Neural crest cell (in vitro differentiated cells): ENCODE results near the gene FATE1. TPM values are rescaled to one million over a fixed set of nuclear protein-coding genes. Genes with fewer than 3 reads are reported as not detected.
A peak's percentile ranks its signal among the peaks of the same experiment; 100 is the strongest.

Source experiments
- DNase-seq: peaks from one replicate; pipeline ENCODE4 v3.0.0; 2021; ENCODE audit warnings: low read depth, mixed read lengths, low spot score
- H3K27ac Mint-ChIP-seq: one replicate; pipeline ENCODE4 v1.8.0; 2021; ENCODE audit warnings: mild to moderate bottlenecking, mixed read lengths; ENCODE audit not compliant: unreplicated experiment
- H3K27me3 Mint-ChIP-seq: 2 replicates; pipeline ENCODE4 v1.8.0; 2021; ENCODE audit warnings: low read depth, mild to moderate bottlenecking, mixed read lengths
- H3K36me3 Mint-ChIP-seq: 2 replicates; pipeline ENCODE4 v1.8.0; 2021; ENCODE audit warnings: low read depth, mild to moderate bottlenecking, mixed read lengths
- H3K4me1 Mint-ChIP-seq: 2 replicates; pipeline ENCODE4 v1.8.0; 2021; ENCODE audit warnings: mixed read lengths
- H3K4me3 Mint-ChIP-seq: one replicate; pipeline ENCODE4 v1.8.0; 2021; ENCODE audit warnings: mild to moderate bottlenecking, mixed read lengths
- H3K9me3 Mint-ChIP-seq: 2 replicates; pipeline ENCODE4 v1.8.0; 2021; ENCODE audit warnings: mixed read lengths
- long read RNA-seq: library from polyadenylated mRNA; unstranded; transcript quantifications from one replicate; pipeline ENCODE4 v2.0.0, GENCODE V29; 2020
- total RNA-seq: library from RNA; stranded (reverse); gene quantifications from 2 replicates; pipeline ENCODE4 v1.2.1, GENCODE V29; 2021
- TF ChIP-seq, protein P1 (sequence below): fragments of 200-600 bp; sonication (generic); conservative IDR thresholded peaks from 2 replicates; pipeline ENCODE4 v1.5.0; 2021; ENCODE audit warnings: antibody characterized with exemption, mild to moderate bottlenecking

Gene FATE1, protein sequence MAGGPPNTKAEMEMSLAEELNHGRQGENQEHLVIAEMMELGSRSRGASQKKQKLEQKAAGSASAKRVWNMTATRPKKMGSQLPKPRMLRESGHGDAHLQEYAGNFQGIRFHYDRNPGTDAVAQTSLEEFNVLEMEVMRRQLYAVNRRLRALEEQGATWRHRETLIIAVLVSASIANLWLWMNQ
- total RNA-seq, result not detected in 2 replicates
- long read RNA-seq, result 0 reads

DNA sequence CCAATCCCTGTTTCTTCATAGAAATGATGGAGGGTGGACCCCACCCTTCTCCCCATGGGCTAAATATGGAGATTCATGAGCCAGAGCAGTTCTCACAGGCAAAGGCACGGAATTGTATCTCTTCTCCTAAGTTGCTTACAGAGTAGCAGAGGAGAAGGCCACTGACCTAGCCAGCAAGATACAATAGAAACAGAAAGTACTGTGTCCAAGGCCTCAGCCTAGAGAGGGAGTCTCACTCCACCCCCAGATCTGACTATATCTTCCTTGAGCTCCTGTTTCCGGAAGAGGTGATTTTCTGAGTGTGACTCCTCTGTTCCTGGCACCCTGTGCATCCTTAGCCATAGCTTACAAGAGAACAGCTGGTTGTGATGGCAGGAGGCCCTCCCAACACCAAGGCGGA is at the start of gene FATE1:
Gene FATE1 (plus strand): TSS at position 284 of the 400 bp plus-strand sequence. CDS start 85 bp downstream, at position 369.
- H3K36me3 Mint-ChIP-seq, result no peaks in the 10 kb centered on the region
- H3K4me3 Mint-ChIP-seq, result no peak within 1 kb of the TSS
- H3K27me3 Mint-ChIP-seq, result peaks cover 12% of the 10 kb centered on the region
- TF ChIP-seq, protein P1, sequence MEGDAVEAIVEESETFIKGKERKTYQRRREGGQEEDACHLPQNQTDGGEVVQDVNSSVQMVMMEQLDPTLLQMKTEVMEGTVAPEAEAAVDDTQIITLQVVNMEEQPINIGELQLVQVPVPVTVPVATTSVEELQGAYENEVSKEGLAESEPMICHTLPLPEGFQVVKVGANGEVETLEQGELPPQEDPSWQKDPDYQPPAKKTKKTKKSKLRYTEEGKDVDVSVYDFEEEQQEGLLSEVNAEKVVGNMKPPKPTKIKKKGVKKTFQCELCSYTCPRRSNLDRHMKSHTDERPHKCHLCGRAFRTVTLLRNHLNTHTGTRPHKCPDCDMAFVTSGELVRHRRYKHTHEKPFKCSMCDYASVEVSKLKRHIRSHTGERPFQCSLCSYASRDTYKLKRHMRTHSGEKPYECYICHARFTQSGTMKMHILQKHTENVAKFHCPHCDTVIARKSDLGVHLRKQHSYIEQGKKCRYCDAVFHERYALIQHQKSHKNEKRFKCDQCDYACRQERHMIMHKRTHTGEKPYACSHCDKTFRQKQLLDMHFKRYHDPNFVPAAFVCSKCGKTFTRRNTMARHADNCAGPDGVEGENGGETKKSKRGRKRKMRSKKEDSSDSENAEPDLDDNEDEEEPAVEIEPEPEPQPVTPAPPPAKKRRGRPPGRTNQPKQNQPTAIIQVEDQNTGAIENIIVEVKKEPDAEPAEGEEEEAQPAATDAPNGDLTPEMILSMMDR, result no peak
- no peak within 1 kb of the TSS for H3K27ac Mint-ChIP-seq
- DNase-seq, result no peak
- H3K9me3 Mint-ChIP-seq, result no peaks in the 10 kb centered on the region
- no peaks in the 10 kb centered on the region for H3K4me1 Mint-ChIP-seq

GRCh38 chrX:151675121-151675746 is 40.6 kb upstream of the FATE1 start:
- Mint-ChIP-seq H3K36me3 (no peaks in the 10 kb centered on the region), H3K4me3 (no peak overlapping the region), H3K4me1 (no peaks in the 10 kb centered on the region), H3K27ac (no peak overlapping the region), H3K9me3 (peaks cover 3% of the 10 kb centered on the region), H3K27me3 (peaks cover 3% of the 10 kb centered on the region)
- DNase-seq, result no peak
- TF ChIP-seq, protein P1, result no peak

DNA sequence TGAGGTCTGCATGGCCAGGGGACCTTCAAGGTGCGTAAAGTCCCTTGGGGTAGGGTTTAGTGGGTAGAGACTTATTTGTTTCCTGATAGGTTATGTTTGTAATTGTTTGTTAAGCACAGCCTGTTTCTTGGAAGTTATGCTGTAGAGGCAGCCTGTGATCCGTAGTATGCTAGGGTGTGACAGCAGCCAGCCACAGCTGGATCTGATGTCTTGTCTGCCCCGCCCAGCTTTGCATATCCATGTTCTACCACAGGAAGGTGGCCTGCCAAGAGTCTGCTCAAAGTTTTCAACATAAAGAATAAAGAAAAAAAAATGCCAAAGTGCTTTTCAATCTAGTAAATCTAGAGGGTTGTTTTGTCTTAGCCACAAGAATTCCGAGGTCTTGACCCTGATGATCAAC is 39.6 kb upstream of the FATE1 start:
- H3K27me3 Mint-ChIP-seq, result peaks cover 5% of the 10 kb centered on the region
- H3K9me3 Mint-ChIP-seq, result peaks cover 3% of the 10 kb centered on the region

DNA sequence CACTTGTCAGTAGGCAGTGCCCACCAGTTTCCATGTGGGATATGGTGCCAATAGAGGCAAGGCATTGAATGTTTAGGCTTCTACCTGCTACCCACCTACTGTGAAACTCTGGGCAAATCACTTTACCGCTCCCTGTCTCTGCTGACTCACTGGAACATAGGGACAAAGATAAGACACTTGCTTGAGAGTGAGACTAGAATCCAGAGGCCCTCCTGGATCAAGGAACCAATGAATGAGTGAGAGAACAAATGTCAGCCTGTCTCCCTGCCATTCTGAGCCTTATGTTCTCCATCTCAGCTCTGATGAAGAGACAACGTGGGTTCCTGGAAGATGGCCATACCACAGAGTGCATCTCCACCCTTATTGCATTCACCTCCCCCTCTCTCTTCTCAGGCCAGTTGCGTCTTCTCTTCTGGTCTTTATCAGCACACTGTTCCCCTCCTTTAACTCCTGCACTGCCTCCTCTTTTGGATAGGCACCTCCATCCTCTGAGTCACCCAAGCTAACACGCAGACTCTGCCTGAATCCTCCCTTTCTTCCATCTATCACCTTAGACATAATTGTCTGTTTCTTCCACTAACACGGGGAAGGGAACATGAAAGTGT is 35.9 kb upstream of the FATE1 start:
- TF ChIP-seq, protein P1, result no peak
- no peaks in the 10 kb centered on the region for H3K4me1 Mint-ChIP-seq
- peaks cover 7% of the 10 kb centered on the region for H3K9me3 Mint-ChIP-seq
- no peak overlapping the region for H3K4me3 Mint-ChIP-seq
- H3K36me3 Mint-ChIP-seq, result no peaks in the 10 kb centered on the region
- H3K27ac Mint-ChIP-seq, result no peak overlapping the region
- no peak for DNase-seq
- H3K27me3 Mint-ChIP-seq, result peaks cover 21% of the 10 kb centered on the region

More for the DNA sequence above, 39.6 kb upstream of the FATE1 start:
- no peak for DNase-seq
- H3K4me1 Mint-ChIP-seq, result no peaks in the 10 kb centered on the region
- H3K36me3 Mint-ChIP-seq, result no peaks in the 10 kb centered on the region
- H3K4me3 Mint-ChIP-seq, result no peak overlapping the region
- TF ChIP-seq, protein P1, result no peak
- no peak overlapping the region for H3K27ac Mint-ChIP-seq

GRCh38 chrX:151680805-151681204 is 35.0 kb upstream of the FATE1 start:
- TF ChIP-seq, protein P1, result peak; percentile 70
- H3K27ac Mint-ChIP-seq, result no peak overlapping the region
- H3K4me1 Mint-ChIP-seq, result no peaks in the 10 kb centered on the region
- H3K4me3 Mint-ChIP-seq, result no peak overlapping the region
- H3K36me3 Mint-ChIP-seq, result no peaks in the 10 kb centered on the region
- peaks cover 24% of the 10 kb centered on the region for H3K27me3 Mint-ChIP-seq
- peaks cover 7% of the 10 kb centered on the region for H3K9me3 Mint-ChIP-seq
- peak; percentile 59 for DNase-seq
